HG03342 (cell line): Measurements from ENCODE around the gene PARD3.
A peak's percentile ranks its signal among the peaks of the same experiment; 100 is the strongest.

Source experiments
- ATAC-seq: cut with Tn5 transposase; IDR thresholded peaks from one replicate; pipeline ENCODE4 v1.9.1; 2021; ENCODE audit warnings: mild to moderate bottlenecking, moderate library complexity; ENCODE audit not compliant: unreplicated experiment

The PARD3 gene

GRCh38 chr10:34825414-34825813, 10.3 kb upstream of the PARD3 start:
- no peak for ATAC-seq

- ATAC-seq = no peak
Observed at GRCh38 chr10:34824870-34825269, 9.8 kb upstream of the PARD3 start.

GRCh38 chr10:34821587-34822585, 6.8 kb upstream of the PARD3 start:
- no peak for ATAC-seq

- no peak for ATAC-seq
Observed at GRCh38 chr10:34817586-34817985, 2.5 kb upstream of the PARD3 start.

DNA sequence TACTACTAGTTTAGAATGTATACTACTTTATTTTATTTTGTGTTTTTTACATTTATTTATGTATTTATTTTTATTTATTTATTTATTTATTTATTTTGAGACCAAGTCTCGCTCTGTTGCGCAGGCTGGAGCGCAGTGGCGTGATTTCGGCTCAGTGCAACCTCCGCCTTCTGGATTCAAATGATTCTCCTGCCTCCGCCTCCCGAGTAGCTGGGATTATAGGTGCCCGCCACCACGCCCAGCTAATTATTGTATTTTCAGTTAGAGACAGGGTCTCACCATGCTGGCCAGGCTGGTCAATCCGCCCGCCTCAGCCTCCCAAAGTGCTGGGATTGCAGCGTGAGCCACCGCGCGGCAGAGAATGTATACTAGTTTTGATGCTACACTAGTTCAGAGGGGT, 2.0 kb upstream of the PARD3 start:
- no peak for ATAC-seq

DNA sequence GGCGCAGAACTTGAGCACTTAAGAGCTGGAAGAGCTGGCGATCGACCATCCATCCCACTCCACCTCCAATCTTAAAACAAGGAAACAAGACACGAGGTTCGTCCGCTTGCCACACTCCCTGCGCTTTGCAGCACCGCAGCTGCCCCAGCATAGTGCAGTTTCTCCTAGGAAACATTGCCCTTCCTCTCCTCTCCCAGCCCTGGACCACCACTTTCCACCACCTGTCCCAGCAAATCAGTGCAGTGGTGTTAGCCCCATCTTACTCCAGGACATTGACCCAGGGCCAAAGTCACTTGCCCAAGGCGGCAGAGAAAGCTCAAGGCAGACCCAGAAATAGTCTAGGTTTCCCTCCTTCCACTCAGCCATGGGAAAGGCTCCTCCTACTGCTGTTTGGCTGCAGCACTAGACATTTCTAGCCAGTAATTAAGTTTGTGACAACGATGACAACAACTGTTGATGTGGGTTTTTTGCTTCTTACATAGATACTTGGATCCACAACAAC, 1.5 kb upstream of the PARD3 start:
- ATAC-seq = no peak

DNA sequence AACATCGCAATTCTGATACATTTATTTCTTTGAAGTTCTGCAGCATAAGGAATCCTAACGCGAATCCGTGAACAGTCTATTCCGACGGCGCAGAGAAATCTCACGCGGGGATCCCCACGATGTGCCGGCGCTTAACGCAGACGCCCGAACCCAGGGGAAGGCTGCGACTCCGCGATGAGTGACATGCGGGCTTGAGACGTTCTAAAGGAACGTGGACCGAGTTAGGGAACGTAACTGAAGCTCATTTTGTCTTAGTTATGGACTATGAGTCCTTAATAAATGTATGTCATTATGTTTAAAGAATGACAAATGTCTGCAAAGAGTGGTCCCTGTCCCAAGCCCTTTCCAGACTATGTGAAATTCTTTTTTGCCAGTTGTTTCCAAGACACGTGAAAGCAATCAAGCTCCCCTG, 995 bp upstream of the PARD3 start:
- no peak for ATAC-seq

DNA sequence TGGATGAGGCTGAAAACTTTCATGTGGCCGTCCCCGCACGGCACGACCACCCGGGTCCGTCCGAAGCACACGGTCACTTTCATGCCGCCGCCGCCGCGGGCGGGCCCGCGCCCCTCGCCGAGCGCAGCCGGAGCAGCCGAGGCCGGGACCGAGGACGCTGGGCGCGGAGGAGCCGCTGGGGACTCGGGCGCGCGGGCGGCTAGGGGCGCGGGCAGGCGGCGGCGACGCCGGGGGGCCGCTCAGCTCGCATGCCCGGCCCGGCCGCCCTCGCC, 247 bp downstream of the PARD3 start:
- ATAC-seq = no peak

DNA sequence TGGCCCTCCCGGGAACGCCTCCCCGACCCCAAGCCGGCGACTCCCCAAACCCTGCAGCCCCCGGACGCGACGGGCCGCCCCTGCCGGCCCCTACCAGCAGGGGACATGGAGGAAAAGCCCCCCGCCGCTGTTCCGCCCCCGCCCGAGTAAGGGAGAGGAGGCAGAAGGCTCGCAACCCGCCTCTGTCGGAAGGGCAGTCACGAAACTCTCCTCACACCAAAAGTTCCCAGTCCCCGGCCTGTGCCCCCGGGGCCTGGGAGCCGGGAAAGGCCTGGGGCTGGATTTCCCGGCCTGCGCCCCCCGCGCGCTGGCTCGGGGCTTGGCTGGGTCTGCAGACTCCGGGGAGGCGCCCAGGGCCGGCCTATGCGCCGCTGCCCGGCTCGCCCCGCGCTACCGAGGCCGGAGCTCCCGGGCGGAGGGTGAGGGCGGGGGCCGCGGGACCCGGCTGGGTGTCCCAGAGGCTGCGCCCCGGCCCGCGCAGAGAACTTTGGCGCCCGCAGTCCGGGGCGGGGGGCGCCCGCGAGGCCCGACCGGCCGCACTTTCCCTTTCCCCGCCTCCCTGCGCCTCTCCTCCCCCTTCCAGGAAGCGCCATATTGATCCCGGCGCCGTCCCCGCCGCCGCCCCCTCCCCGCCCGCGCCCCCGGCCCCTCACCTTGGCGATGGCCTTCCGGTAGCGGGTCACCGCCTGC, 728 bp downstream of the PARD3 start:
- no peak for ATAC-seq

GRCh38 chr10:34813626-34814222, 1.4 kb downstream of the PARD3 start:
- no peak for ATAC-seq

DNA sequence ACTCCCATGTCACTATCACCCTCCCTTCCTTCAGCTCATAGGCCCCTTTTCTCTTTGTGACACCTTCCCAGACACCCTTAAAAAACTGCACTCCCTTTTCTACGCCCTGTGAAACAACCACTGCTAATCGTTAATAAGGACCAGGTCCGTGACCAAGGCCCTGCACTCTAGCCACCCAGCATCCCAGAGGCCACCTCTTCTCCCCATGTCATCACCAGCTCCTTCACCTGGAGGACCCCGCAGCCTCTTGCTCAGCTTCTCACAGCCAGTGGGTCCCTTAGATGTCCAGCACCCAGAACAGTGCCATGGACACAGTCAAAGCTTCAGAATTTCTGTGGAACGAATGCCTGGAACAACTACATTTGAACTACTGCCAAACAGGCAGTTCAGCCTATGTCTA, 2.3 kb downstream of the PARD3 start:
- no peak for ATAC-seq

- ATAC-seq = no peak
Observed at GRCh38 chr10:34811968-34812514, 3.1 kb downstream of the PARD3 start.

GRCh38 chr10:34811126-34811967, 3.7 kb downstream of the PARD3 start:
- ATAC-seq = no peak

- ATAC-seq = no peak
Observed at GRCh38 chr10:34809796-34810195, 5.3 kb downstream of the PARD3 start.

DNA sequence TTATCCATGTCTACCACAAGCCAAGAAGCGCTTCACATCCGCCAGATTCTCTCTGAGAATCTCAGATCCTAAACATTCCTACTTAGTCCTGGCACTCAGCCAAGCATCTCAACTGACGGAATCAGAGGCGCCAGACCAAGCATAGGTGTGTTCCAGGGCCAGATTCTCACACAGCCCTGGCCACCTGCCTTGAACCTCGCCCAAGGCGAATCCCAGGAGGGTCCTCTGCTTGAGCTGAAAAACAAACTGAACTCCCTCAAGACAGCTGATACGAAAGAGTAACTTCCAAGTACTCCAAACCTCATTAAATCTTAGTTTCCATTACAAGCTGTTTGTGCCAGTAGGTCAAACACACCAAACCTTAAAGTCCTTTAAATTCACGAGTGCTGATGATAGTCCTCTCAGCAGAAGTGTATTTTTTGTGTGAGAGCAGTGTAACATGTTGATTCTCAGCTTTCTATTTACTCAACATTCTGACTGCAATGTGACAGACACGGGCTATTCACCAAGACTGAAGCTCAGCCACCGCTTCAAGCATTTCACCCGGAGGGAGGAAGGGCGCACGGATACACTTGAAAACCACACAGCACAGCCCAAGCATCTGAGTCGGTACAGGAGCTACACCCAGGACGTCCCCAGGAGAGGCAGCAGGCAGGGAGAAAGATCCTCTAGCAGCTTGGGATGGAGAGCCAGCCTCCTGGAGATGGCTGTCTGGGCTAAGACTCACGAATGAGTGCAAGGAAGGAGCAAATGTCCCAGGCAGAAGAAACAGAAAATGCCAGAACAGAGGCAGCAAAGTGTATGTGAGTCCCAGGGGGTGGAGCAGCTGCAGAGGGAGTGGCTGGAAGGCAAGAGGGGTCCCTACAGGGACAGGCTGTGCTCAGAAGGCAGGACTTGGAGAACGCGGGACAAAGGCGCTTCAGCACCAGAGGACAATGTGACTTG, 6.0 kb downstream of the PARD3 start:
- peak; percentile 43 for ATAC-seq

DNA sequence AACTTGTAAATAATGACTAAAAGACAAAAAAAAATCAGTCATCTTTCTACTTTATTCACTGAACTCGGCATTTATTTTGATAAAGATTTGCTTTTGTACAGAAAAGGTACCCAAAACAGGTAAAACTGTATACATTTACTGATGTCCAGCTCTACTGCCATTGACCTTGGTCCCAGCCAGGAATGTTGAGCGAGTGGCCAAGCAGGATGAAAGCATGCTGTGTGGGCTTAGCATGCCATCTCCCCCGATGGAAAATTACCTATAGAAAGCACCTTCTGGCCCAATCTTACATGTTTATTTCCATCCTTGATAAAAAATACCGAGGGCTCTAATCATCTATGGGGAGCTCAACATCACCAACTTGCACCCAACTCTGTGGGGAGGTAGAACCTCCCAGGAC, 6.8 kb downstream of the PARD3 start:
- no peak for ATAC-seq

- ATAC-seq = no peak
Observed at GRCh38 chr10:34804306-34804705, 10.8 kb downstream of the PARD3 start.

- no peak for ATAC-seq
Observed at GRCh38 chr10:34802692-34803091, 12.4 kb downstream of the PARD3 start.

- no peak for ATAC-seq
Observed at GRCh38 chr10:34801097-34801733, 13.9 kb downstream of the PARD3 start.
